KOPT-K1 (cell line): ENCODE data around the gene PRPF40A.

Source experiments
- H3K27ac ChIP-seq: fragments of 200-600 bp; sonication (generic); 2 replicates; pipeline ENCODE4 v1.5.1; 2016; ENCODE audit warnings: antibody characterized with exemption, mild to moderate bottlenecking, low read depth, low read length; ENCODE audit not compliant: poor library complexity, severe bottlenecking
- H3K36me3 ChIP-seq: fragments of 200-600 bp; sonication (generic); 2 replicates; pipeline ENCODE4 v1.5.1; 2017; ENCODE audit warnings: antibody characterized with exemption, mild to moderate bottlenecking, low read length, moderate library complexity; ENCODE audit not compliant: insufficient read depth
- H3K9me3 ChIP-seq: fragments of 200-600 bp; sonication (generic); 2 replicates; pipeline ENCODE4 v1.5.1; 2017; ENCODE audit warnings: antibody characterized with exemption, low read length, mild to moderate bottlenecking; ENCODE audit not compliant: insufficient read depth, poor library complexity, severe bottlenecking

PRPF40A gene

DNA sequence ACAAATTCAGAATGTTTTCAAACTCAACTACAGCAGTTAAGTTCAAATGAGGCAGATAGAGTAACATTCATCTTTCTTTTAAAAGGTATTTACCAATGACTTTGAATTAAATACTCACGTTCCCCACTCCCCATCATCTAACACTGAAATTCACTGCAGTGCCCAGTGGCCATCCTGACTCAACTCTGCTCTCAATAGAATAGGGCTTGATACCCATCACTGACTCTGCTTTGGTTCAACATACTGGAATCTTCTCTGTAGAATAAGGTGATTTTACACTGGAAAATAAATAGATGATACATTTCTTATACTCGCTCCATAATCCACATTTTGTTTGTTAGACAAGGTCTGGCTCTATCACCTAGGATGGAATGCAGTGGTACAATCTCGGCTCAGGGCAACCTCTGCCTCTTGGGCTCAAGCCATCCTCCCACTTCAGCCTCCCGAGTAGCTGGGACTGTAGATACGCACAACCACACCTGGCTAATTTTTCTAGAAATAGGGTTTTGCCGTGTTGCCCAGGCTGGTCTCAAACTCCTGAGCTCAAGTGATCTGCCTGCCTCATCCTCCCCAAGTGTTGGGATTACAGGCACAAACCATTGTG, 66.4 kb downstream of the PRPF40A start:
- Histone ChIP-seq H3K9me3 (no peaks in the 10 kb centered on the region), H3K27ac (no peak overlapping the region), H3K36me3 (peaks cover 76% of the 10 kb centered on the region)

DNA sequence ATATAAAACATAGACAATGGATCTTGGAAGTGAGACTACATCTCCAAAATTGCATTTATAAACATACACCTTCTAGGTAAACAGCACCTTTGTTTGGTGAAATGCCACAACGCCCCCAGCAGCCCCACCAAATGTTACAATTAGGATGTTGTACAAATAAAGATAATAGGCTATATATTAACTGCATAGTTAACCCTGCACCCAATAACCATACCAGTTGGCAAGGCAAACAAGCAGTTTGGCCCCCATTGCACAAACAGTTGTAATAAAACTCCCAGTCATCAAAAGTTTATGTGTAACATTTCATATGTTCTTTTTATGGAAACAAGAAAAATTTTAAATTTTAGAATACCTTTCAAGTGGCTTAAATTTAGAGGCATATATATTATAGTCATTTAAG, 67.3 kb downstream of the PRPF40A start:
- no peak overlapping the region for H3K27ac ChIP-seq
- peaks cover 67% of the 10 kb centered on the region for H3K36me3 ChIP-seq

DNA sequence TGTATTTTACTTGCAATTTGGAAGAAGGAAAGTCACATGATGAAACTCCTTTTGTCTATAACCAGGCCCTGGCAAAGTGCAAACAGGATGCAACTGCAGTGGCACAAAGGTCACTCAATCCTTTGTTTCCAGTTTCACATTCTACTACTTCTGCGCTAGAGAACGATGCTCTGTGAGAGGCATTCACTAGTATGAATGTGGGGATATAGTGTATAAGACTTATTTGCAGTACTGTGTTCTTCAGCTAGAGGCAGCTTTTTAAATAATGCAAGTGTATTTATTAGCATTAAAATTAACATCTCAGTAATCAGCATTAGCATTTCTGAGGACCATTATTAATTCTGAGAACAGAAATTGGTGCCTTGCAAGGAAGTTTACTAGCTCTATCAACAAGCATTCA, 68.9 kb downstream of the PRPF40A start:
- H3K27ac ChIP-seq = no peak overlapping the region
- peaks cover 51% of the 10 kb centered on the region for H3K36me3 ChIP-seq
- no peaks in the 10 kb centered on the region for H3K9me3 ChIP-seq

More for the DNA sequence above, 67.3 kb downstream of the PRPF40A start:
- H3K9me3 ChIP-seq = no peaks in the 10 kb centered on the region

DNA sequence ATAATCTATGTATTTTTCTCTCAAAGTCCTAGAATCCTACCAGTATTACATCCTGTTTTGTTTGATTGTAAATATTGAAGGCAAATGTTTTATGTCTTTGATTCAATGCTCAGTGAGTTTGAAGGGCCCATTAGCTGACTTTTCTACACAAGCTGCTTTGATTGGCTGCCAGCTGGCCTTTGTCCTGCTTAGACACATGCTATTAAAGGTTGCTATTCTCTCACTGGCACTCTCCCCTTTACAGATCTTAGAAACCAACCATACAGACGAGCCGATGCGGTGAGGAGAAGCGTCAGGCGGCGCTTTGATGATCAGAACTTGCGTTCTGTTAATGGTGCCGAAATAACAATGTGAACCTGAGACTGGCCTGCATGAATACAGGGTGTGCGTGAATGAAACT, 69.7 kb downstream of the PRPF40A start:
- Histone ChIP-seq H3K36me3 (peaks cover 44% of the 10 kb centered on the region), H3K9me3 (no peaks in the 10 kb centered on the region), H3K27ac (no peak overlapping the region)

DNA sequence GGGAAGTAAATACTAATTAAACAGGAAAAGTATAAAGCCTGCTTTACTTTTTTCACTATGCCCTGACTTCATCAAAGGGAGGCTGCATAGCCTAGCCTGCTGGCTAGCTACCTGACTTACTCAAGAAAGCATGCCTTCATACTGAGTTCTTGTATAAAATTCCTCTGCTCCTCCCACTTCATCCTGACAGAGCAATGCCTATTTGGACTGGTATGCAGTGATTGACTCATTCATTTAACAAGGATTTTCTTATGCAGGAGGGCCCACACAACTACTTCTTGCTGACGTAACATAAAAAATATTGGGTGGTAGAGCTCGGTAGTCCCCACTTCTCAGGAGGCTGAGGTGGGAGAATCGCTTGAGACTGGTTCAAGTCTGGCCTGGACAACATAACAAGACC, 70.5 kb downstream of the PRPF40A start:
- Histone ChIP-seq H3K36me3 (peaks cover 36% of the 10 kb centered on the region), H3K9me3 (no peaks in the 10 kb centered on the region), H3K27ac (no peak overlapping the region)

GRCh38 chr2:152646264-152646663, 71.0 kb downstream of the PRPF40A start:
- Histone ChIP-seq H3K9me3 (no peaks in the 10 kb centered on the region), H3K36me3 (peaks cover 31% of the 10 kb centered on the region), H3K27ac (no peak overlapping the region)

GRCh38 chr2:152644189-152644873, 72.9 kb downstream of the PRPF40A start:
- Histone ChIP-seq H3K27ac (no peak overlapping the region), H3K36me3 (peaks cover 11% of the 10 kb centered on the region), H3K9me3 (no peaks in the 10 kb centered on the region)

GRCh38 chr2:152638590-152638989, 78.7 kb downstream of the PRPF40A start:
- Histone ChIP-seq H3K27ac (no peak overlapping the region), H3K9me3 (no peaks in the 10 kb centered on the region), H3K36me3 (no peaks in the 10 kb centered on the region)

DNA sequence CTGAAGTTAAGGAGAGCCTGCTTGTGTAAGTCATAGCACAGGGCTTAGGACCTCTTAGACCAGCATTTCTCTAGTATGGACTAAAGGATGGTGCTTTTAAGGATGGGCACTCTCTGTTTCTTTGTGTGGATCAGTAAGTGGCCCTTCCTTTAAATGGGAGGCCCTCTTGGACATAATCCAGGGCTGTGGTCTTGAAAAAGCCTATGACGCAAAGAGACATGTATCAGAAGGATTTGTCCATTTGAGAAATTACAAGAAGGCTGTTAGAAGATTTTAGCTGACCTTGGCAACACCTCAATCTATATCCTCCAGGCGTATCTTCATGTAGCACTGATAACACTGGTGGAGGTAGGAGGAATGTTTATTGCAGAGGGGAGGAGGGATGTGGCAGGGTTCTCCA, 79.2 kb downstream of the PRPF40A start:
- H3K9me3 ChIP-seq = no peaks in the 10 kb centered on the region
- no peaks in the 10 kb centered on the region for H3K36me3 ChIP-seq
- H3K27ac ChIP-seq = no peak overlapping the region

GRCh38 chr2:152637251-152637650, 80.0 kb downstream of the PRPF40A start:
- H3K9me3 ChIP-seq = no peaks in the 10 kb centered on the region
- no peak overlapping the region for H3K27ac ChIP-seq
- no peaks in the 10 kb centered on the region for H3K36me3 ChIP-seq

- Histone ChIP-seq H3K36me3 (no peaks in the 10 kb centered on the region), H3K27ac (no peak overlapping the region), H3K9me3 (no peaks in the 10 kb centered on the region)
Observed at GRCh38 chr2:152635635-152636298, 81.5 kb downstream of the PRPF40A start.

DNA sequence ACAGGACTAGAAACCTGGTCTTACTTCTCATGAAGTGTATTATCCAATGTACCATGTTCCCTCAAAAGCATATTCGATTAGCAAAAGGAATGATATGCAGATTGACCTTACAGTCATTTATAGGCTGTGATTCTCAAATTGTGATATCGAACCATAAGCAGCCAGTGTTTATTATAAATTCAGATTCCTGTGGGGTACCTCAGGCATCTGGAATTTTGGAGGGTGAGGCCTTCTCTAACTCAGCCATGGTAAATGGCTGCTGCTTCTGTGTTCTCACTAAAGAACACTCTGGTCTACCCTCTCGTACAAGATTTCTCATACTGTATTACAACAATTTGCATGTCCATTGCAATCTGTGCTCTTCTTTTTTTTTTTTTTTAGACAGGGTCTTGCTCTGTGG, 84.5 kb downstream of the PRPF40A start:
- H3K27ac ChIP-seq = no peak overlapping the region
- no peaks in the 10 kb centered on the region for H3K9me3 ChIP-seq
- no peaks in the 10 kb centered on the region for H3K36me3 ChIP-seq

GRCh38 chr2:152630466-152630865, 86.8 kb downstream of the PRPF40A start:
- no peak overlapping the region for H3K27ac ChIP-seq
- no peaks in the 10 kb centered on the region for H3K9me3 ChIP-seq
- no peaks in the 10 kb centered on the region for H3K36me3 ChIP-seq

GRCh38 chr2:152629202-152629601, 88.1 kb downstream of the PRPF40A start:
- no peaks in the 10 kb centered on the region for H3K36me3 ChIP-seq
- H3K27ac ChIP-seq = no peak overlapping the region
- H3K9me3 ChIP-seq = no peaks in the 10 kb centered on the region

DNA sequence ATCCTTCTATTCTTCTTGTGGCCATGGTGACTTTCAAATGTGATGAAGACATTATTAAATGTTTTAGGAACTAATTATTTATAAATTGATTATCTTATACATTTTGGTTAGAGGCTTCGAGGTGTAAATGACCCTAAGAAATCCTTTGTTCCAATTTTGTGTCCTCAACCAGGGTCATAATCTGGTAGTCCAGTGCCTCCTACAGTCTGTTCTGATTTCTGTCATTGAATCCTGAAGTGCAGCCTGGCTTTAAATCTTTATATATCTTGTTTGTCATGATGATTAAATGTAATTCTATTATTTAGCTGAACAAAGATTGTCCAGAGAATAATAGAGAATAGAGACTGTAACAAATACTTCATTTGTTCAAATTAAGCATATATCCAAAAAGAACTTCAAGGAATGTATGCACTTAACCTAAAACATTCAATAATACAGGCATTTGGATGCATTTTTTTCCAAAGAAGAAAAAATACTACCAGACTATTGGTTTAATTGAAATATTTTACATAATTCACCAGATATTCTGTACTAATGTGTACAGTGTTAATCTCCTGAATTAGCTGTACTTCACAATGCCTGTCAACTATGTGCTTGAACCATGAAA, 89.8 kb downstream of the PRPF40A start:
- Histone ChIP-seq H3K9me3 (no peaks in the 10 kb centered on the region), H3K27ac (no peak overlapping the region), H3K36me3 (no peaks in the 10 kb centered on the region)
